HG03575 (cell line): ENCODE data around the gene CAGE1.
"Not testable (repeated sequence)": the region's sequence is repeated elsewhere in the genome, so short reads cannot be mapped to it uniquely, and the experiment has no call there.

Experiments used
- ATAC-seq: cut with Tn5 transposase; IDR thresholded peaks from one replicate; pipeline ENCODE4 v1.9.1; 2021; ENCODE audit not compliant: unreplicated experiment, insufficient number of reproducible peaks, low FRiP score; ENCODE audit errors: extremely low read depth

Gene CAGE1

GRCh38 chr6:7344773-7345450 lies 44.6 kb downstream of the CAGE1 start:
- not testable (repeated sequence) for ATAC-seq

- ATAC-seq: no peak
These were observed 45.7 kb downstream of the CAGE1 start for GRCh38 chr6:7343546-7344475.

GRCh38 chr6:7341989-7342742 lies 47.4 kb downstream of the CAGE1 start:
- no peak for ATAC-seq

- ATAC-seq: no peak
These were observed 48.3 kb downstream of the CAGE1 start for GRCh38 chr6:7341271-7341670.

- ATAC-seq: not testable (repeated sequence)
These were observed 50.4 kb downstream of the CAGE1 start for GRCh38 chr6:7339007-7339732.

GRCh38 chr6:7338031-7338430 lies 51.5 kb downstream of the CAGE1 start:
- no peak for ATAC-seq

- no peak for ATAC-seq
These were observed 54.0 kb downstream of the CAGE1 start for GRCh38 chr6:7335519-7335918.

GRCh38 chr6:7334685-7335084 lies 54.9 kb downstream of the CAGE1 start:
- no peak for ATAC-seq

GRCh38 chr6:7332090-7332745 lies 57.3 kb downstream of the CAGE1 start:
- no peak for ATAC-seq

GRCh38 chr6:7331452-7331851 lies 58.1 kb downstream of the CAGE1 start:
- ATAC-seq: no peak

GRCh38 chr6:7328243-7328642 lies 61.3 kb downstream of the CAGE1 start:
- ATAC-seq: no peak

GRCh38 chr6:7325750-7326149 lies 63.8 kb downstream of the CAGE1 start:
- ATAC-seq: no peak

GRCh38 chr6:7324520-7324919 lies 65.0 kb downstream of the CAGE1 start:
- no peak for ATAC-seq

GRCh38 chr6:7323074-7323473 lies 66.5 kb downstream of the CAGE1 start:
- ATAC-seq: no peak

GRCh38 chr6:7321866-7322265 lies 67.7 kb downstream of the CAGE1 start:
- ATAC-seq: not testable (repeated sequence)

- not testable (repeated sequence) for ATAC-seq
These were observed 70.1 kb downstream of the CAGE1 start for GRCh38 chr6:7319406-7319805.

GRCh38 chr6:7317538-7317937 lies 72.0 kb downstream of the CAGE1 start:
- no peak for ATAC-seq
